Sciatic nerve (tissue), 2 donors: Measurements from ENCODE around the gene MCEMP1. TPM values are rescaled to one million over a fixed set of nuclear protein-coding genes. Genes with fewer than 3 reads are reported as not detected.

Source experiments
- ATAC-seq: fragments of 200-7000 bp; cut with Tn5 transposase; one replicate; pipeline ENCODE4 v1.9.1; 2020; ENCODE audit warnings: mild to moderate bottlenecking, moderate library complexity
- DNase-seq: peaks from one replicate; pipeline ENCODE4 v3.0.0-alpha.2; 2020; ENCODE audit warnings: low spot score
- intact Hi-C: fragments of 100-400 bp; cut with DNase I; formaldehyde crosslinking; loops from one replicate; pipeline ENCODE4 v1.14.2; 2022
- total RNA-seq: library from RNA; stranded (reverse); fragmentation: NEBNext Ultra II Directional; extraction: Animal tissue kit (Norgen Biotek cat#: 25700); gene quantifications from one replicate; pipeline ENCODE4 v1.2.1, GENCODE V29; 2021
- donor health status: DM: no; HTN: no; CAD: no.
- donor health status: DM: no; HTN: no; CAD: no.

Gene MCEMP1
- total RNA-seq, 1 donor from 2014 or later = 2.6 TPM

DNA sequence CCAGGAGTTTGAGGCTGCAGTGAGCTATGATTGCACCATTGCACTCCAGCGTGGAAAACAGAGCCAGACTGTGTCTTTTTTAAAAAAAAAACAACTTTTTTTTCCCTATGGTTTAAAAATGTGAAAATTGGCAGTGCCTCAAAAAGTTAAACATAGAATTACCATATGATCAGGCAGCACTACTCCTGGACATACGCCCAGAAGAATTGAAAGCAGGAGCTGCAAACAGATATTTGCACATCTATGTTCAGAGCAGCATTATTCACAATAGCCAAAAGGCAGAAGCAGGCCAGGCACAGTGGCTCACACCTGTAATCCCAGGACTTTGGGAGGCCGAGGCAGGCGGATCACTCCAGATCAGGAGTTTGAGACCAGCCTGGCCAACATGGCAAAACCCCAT is 11.8 kb upstream of the MCEMP1 start:
- DNase-seq (no peak), ATAC-seq (no peak)
- intact Hi-C loops = no loop called here

- DNase-seq (no peak), ATAC-seq (no peak)
- intact Hi-C loops = no loop called here
Observed at GRCh38 chr19:7668842-7669241, 8.0 kb upstream of the MCEMP1 start, which contains the start of gene RETN. Gene RETN, plus strand, starts transcription at chr19:7669049. Its CDS starts 278 bp downstream, at chr19:7669327.

DNA sequence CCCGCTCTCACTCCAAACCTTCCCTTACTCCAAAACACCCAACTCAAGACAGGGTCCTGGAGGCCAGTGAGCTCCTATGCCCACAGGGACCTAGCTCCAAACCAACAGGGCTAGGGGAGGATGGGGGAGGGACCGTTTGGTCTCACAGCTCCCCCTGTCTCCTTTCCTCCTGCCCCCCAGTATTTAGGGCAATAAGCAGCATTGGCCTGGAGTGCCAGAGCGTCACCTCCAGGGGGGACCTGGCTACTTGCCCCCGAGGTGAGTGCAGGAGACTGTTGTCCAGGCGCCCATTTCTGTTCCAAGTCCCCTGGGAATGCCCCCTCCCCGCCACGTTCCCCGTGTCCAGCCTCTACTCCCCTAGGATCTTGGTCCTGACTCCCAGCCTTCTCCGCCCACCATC is 7.2 kb upstream of the MCEMP1 start:
- no peak for ATAC-seq
- DNase-seq = no peak
- intact Hi-C loops = no loop called here

- DNase-seq (no peak), ATAC-seq (no peak)
- intact Hi-C loops = no loop called here
Observed at GRCh38 chr19:7670150-7670783, 6.6 kb upstream of the MCEMP1 start.

GRCh38 chr19:7670790-7671189 is 6.1 kb upstream of the MCEMP1 start:
- no peak for ATAC-seq
- intact Hi-C loops = no loop called here
- DNase-seq = no peak

DNA sequence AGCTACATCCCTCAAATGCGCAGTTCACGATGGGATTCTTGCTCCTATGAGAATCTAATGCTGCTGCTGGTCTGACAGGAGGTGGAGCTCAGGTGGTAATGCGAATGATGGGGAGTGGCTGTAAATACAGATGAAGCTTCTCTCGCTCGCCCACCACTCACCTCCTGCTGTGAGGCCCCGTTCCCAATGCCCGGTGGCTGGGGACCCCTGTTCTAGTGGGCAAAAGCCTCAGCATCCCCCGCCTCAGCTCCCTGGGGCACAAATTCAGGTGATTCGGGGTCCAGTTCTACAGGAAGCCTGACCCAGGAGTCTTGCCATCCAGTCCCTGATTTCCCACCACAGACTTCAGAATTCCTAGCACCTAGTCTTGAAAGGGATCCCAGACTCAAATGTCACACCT is 4.4 kb upstream of the MCEMP1 start:
- intact Hi-C loops = no loop called here
- no peak for ATAC-seq
- DNase-seq = no peak

DNA sequence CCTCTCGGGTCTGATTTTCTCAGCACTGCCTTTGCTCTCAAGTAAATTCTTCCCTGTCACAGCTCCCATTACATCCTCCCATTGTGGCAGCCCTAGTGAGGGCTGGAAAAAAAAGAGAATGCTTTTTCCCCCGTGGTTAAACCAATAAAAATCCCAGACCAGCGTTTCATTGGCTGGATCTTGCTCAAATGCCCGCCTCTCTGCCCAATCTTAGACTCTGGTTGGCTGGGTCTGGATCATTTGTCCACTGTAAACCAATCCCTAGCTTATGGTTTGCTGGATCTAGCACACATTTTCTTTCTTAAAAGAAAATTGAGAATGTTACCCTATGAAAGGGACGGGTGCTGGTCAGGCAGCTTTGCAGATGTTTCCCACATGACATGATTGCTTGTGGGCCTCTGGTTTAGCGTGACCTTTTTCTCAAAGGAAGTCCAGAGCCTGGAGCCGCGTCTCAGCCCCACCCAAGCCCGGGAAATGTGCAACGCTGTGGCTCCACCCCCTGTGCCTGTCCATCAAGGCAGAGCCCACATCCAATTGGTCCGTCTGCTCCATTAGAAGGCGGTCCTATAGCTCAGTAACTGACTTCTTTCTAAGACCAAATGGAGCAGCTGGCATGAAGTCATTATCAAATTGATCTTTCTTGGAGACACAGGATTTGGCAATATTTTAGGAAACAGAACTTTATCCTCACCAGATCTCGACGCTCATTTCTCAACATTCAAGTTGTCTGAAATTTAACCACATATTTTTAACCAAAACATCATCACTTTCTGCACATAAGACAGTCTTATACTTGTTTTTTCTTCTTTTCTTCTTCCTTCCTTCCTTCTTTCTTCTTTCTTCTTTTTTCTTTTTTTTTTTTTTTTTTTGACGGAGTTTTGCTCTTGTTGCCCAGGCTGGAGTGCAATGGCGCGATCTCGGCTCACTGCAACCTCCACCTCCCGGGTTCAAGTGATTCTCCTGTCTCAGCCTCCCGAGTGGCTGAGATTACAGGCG is 2.6 kb upstream of the MCEMP1 start:
- DNase-seq (peak; percentile 71), ATAC-seq (peak; percentile 78)
- intact Hi-C loops = no loop called here

GRCh38 chr19:7676376-7676775 is 514 bp upstream of the MCEMP1 start:
- DNase-seq (no peak), ATAC-seq (no peak)
- intact Hi-C loops = no loop called here

DNA sequence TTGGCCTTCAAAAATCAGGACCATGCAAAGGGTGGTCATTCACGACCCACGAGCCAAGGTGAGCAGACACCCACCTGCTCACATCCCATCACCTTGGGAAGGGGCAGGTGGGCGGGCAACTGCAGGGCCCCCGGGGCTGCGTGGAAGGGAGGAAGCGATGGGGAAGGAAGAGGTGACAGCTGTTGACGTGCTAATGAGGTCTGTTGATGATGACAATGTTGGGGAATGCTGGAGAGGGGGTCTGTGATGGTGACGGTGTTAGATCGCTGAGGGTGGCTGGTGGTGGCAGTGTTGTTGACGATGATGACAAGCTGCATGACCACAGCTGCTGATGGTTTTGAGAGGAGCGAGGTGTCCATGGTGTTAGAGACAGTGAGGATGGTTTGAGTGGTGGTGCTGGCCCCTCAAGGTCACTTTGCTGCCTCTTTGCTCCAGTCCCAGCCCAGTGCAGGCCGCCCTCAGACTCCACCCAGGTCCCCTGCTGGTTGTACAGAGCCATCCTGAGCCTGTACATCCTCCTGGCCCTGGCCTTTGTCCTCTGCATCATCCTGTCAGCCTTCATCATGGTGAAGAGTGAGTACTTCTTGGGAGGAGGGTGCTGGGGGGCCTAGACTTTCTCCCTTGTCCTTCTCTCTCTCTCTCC is 900 bp downstream of the MCEMP1 start:
- intact Hi-C loops = no loop called here

DNA sequence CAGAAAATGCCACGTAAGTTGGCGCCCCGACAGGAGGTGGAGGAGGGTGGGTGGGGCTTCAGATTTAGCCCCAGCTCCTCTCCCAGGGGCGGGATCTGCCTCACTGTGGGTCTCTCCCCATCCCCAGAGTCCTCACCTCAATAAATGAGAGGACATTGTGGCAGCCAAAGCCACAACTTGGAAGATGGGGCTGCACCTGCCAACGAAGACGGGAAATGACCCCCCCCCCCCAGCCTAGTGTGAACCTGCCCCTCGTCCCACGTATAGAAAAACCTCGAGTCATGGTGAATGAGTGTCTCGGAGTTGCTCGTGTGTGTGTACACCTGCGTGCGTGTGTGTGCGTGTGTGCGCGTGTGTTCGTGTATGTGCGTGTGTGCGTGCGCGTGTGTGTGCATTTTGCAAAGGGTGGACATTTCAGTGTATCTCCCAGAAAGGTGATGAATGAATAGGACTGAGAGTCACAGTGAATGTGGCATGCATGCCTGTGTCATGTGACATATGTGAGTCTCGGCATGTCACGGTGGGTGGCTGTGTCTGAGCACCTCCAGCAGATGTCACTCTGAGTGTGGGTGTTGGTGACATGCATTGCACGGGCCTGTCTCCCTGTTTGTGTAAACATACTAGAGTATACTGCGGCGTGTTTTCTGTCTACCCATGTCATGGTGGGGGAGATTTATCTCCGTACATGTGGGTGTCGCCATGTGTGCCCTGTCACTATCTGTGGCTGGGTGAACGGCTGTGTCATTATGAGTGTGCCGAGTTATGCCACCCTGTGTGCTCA is 2.3 kb downstream of the MCEMP1 start:
- ATAC-seq (no peak), DNase-seq (no peak)
- intact Hi-C loops = no loop called here

More for the DNA sequence above, 900 bp downstream of the MCEMP1 start:
- ATAC-seq (no peak), DNase-seq (no peak)

GRCh38 chr19:7679771-7680605 is 3.1 kb downstream of the MCEMP1 start:
- intact Hi-C loops = no loop called here
- DNase-seq (no peak), ATAC-seq (no peak)

DNA sequence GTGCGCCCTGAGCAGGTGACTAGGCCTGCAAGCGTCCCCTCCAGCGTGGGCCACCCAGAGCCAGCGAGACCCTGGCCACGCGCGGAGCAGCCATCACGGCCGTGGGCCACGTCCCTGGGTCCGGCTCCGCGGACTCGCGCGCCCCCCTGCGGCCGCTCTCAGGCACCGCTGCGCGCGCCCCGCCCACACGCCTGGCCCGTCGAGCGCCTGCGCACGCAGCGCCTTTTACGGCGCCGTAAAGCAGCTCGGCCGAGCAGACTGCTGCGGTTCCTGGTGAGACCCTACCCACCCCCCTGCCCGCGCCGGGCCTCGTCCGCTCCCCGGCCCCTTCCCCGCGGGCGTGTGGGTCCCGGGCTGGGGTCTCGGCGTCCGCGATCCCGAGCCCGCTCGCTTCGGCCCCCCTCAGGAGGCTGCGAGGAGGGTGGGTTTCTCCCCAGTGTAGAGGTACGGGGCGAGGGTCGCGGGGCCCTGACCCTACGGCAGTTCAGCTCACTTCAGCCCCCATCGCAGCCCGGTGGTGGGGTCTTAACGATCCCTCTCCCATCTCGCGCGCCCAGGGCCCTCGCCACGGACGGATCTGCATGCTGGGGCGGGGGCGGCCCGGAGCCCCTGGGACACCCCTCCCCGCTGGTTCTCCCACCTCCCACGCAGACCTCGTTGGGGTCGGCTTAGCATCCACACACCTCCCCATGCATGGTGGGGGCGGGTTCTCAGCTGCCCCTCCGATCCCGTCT is 3.9 kb downstream of the MCEMP1 start, which contains the start of gene TRAPPC5:
TRAPPC5 (plus strand) TSS at position 228 of the 734 bp plus-strand sequence. CDS start 1,421 bp downstream, outside the sequence.
- intact Hi-C loops = no loop called here
- ATAC-seq (peak; percentile 85), DNase-seq (peak; percentile 90)

DNA sequence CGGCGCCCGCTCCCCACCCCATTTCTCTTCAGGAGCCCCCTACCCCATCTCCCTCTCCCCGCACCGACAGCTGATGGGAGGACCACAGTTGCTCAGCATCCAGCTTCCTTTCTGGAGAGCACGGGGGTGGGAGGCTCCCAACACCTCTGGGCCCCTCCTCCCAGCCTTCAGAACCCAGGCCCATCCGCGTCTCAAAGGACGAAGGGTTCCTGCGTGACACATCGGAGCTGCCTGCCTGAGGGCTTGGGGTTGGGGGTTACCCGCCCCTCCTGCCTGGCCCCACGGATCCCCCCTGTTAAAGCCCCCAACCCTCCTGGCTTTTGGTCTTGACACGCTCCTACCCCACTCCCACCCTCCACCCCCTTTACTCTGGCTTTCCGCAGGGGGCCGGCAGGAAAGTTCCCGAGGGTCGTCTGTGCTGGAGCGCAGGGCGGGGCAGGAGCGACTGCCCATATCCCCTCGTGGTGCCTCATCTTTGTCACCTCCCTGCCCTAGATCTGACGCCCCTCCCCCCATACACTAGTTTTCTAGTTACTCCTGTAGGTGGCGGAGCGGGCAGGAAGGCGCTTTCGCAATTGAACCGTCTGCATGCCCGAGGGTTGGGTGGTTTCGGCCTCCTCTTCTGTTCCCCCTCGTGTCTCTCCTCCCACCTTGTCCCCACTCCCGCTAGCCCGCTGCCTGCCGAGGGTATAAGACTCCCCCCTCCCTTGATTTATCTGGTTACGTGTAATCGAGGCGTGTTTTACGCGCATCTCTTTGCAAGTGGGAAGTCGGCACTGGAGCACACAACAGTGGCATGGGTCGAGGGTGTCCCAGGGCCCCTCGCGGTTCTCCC is 4.7 kb downstream of the MCEMP1 start:
- DNase-seq = peak; percentile 85
- intact Hi-C loops = no loop called here
- peak; percentile 86 for ATAC-seq

DNA sequence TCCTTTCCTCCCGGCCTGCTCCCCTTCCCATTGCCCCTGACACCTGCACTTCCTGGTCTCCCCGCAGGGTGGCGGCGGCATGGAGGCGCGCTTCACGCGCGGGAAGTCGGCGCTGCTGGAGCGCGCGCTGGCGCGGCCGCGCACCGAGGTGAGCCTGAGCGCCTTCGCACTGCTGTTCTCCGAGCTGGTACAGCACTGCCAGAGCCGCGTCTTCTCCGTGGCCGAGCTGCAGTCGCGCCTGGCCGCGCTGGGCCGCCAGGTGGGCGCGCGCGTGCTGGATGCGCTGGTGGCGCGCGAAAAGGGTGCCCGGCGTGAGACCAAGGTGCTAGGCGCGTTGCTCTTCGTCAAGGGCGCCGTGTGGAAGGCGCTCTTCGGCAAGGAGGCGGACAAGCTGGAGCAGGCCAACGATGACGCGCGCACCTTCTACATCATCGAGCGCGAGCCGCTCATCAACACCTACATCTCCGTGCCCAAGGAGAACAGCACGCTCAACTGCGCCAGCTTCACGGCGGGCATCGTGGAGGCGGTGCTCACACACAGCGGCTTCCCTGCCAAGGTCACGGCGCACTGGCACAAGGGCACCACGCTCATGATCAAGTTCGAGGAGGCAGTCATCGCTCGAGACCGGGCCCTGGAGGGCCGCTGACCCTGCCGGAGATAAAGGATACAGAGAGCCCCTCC is 5.4 kb downstream of the MCEMP1 start:
- no peak for ATAC-seq
- intact Hi-C loops = no loop called here
- DNase-seq = no peak

GRCh38 chr19:7685546-7686445 is 8.9 kb downstream of the MCEMP1 start:
- no peak for DNase-seq
- ATAC-seq = no peak
- intact Hi-C loops = no loop called here
